K562 treated with DMSO at 1 percent for 24 hours (cell line): Measurements from ENCODE around the gene CDH26. TPM values are rescaled to one million over a fixed set of nuclear protein-coding genes. Genes with fewer than 3 reads are reported as not detected.

Experiments
- total RNA-seq: library from RNA; unstranded; fragments of 300-600 nt; gene quantifications from 2 replicates; pipeline ENCODE4 v1.2.3, GENCODE V29; 2022; ENCODE audit warnings: low read depth; ENCODE audit not compliant: insufficient read depth

The CDH26 gene
- 1.6 TPM in 1 of 2 replicates, not detected in the other for total RNA-seq

GRCh38 chr20:59958123-59958522 is at the start of gene CDH26:
Gene CDH26 (plus strand): TSS chr20:59958423. CDS start chr20:59958727, 304 bp downstream.

GRCh38 chr20:59933296-59933848 is 24.9 kb upstream of the CDH26 start, which contains the start of gene SYCP2:
Gene SYCP2 (minus strand): TSS chr20:59933637. CDS start chr20:59922413, 11,224 bp downstream.

DNA sequence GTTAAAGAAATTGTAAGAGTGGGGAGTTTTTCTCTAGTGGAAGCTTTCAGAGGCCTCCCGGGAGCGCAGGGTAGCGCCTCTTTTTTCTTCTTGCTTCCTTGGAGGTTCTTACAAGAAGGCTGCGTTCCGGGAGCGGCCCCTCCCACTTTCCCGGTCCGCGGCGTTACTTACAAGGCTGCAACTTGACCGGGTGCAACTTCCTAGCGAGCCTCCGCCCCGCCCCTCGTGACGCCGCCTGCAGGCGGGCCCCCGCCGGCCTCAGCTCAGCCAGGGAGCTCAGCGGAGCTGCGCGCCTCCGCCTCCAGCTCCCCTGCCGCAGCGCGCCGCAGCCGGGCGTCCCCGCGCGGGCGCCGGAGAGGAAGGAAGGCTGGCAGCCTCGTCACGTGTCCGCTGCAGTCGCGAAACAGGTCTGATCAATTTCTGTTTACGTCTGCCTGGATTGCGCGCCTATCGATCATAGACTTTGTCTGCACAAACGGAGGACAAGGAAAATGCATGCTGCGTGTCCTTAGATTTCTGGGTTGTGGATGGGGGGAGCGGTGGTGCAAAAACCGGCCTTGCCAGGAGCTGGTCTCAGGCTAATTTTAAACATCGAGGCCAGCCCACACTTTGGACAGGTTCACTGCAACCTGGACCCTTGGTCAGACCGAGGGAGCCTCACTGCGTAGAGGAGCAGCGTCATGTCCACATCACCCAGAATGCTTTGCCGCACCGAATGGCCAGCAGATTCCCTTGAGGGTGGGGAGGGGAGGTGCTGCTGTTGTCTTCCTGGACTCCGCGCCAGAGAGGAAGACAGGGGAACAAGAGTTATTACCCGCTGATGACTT is 17.9 kb upstream of the CDH26 start, which contains the start of the genes FAM217B and PPP1R3D:
Gene FAM217B (plus strand): TSS at position 261 of the 827 bp plus-strand sequence. CDS start 3,555 bp downstream, outside the sequence.
Gene PPP1R3D (minus strand): TSS at position 177 of the 827 bp plus-strand sequence. CDS start 374 bp downstream, outside the sequence.

Other genes starting within 250 kb of the CDH26 start
- 0.98 and 1.4 TPM in 2 replicates for gene SYCP2, start 24.8 kb upstream of the CDH26 start, total RNA-seq
- 5.3 and 7.4 TPM in 2 replicates for gene PPP1R3D, start 18.1 kb upstream of the CDH26 start, total RNA-seq
- gene FAM217B, start 18.0 kb upstream of the CDH26 start, total RNA-seq = 9.0 and 10.1 TPM in 2 replicates